ENCODE measurements around the gene TTC34.
A peak's percentile ranks its signal among the peaks of the same experiment; 100 is the strongest.

The TTC34 gene

GRCh38 chr1:2588661-2589430, 212.6 kb downstream of the TTC34 start:
- Histone ChIP-seq H3K9ac (ENCODE audit: low read length) (no peak overlapping the region), H3K27me3 (ENCODE audit: control insufficient read depth in 1 of 2, insufficient read depth in 1 of 2, low read length in 2 of 2) (peaks cover 0 to 9% of the 10 kb centered on the region in 2 experiments), H3K79me1 (replicated peaks; ENCODE audit: low read length, poor library complexity, severe bottlenecking) (peaks cover 16% of the 10 kb centered on the region), H2BK12ac (ENCODE audit: low read length in 2 of 2) (no peak overlapping the region), H3K4me2 (ENCODE audit: low read length, poor library complexity, severe bottlenecking) (no peak overlapping the region), H3K4me1 (ENCODE audit: control insufficient read depth, insufficient read depth, low read depth, low read length) (peaks cover 21% of the 10 kb centered on the region), H2AFZ (ENCODE audit: low read depth, low read length) (no peak overlapping the region), H3K14ac (ENCODE audit: low read length in 2 of 2) (no peak overlapping the region), H4K91ac (ENCODE audit: low read length) (no peak overlapping the region), H3K18ac (ENCODE audit: low read depth in 1 of 2, low read length in 2 of 2) (no peak overlapping the region), H3K23ac (ENCODE audit: low read length in 2 of 2) (no peak overlapping the region), H2BK5ac (ENCODE audit: low read depth, low read length, poor library complexity, severe bottlenecking) (no peak overlapping the region), H2AK5ac (ENCODE audit: low read length, severe bottlenecking) (no peak overlapping the region), H3K9me3 (ENCODE audit: control insufficient read depth, low read length) (no peaks in the 10 kb centered on the region), H3K4ac (ENCODE audit: low read depth in 1 of 2, low read length in 2 of 2) (no peak overlapping the region), H2BK15ac (ENCODE audit: low read depth, poor library complexity, severe bottlenecking) (no peak overlapping the region), H2BK120ac (ENCODE audit: low read depth, low read length) (no peak overlapping the region), H3K4me3 (ENCODE audit: insufficient read depth in 1 of 2, low read depth in 1 of 2, low read length in 2 of 2) (no peak overlapping the region), H4K8ac (ENCODE audit: low read length) (no peak overlapping the region), H3K36me3 (ENCODE audit: control insufficient read depth in 1 of 2, insufficient read depth in 2 of 2, low read depth in 1 of 2, low read length in 2 of 2) (peaks cover 3 to 27% of the 10 kb centered on the region in 2 experiments), H3K27ac (ENCODE audit: low read length, poor library complexity, severe bottlenecking) (no peak overlapping the region)
- 94% methylated on average over 23 of the region's 23 CpGs for WGBS
- DNase-seq, result no peak

- no peak overlapping the region for H2AFZ ChIP-seq (ENCODE audit: low read depth, low read length)
- peaks cover 16% of the 10 kb centered on the region for H3K79me1 ChIP-seq (replicated peaks; ENCODE audit: low read length, poor library complexity, severe bottlenecking)
- H3K23ac ChIP-seq (ENCODE audit: low read length in 2 of 2), result no peak overlapping the region
- no peak for DNase-seq
- no peak overlapping the region for H3K4ac ChIP-seq (ENCODE audit: low read depth in 1 of 2, low read length in 2 of 2)
- H2BK12ac ChIP-seq (ENCODE audit: low read length in 2 of 2), result no peak overlapping the region
- H3K18ac ChIP-seq (ENCODE audit: low read depth in 1 of 2, low read length in 2 of 2), result no peak overlapping the region
- no peak overlapping the region for H3K14ac ChIP-seq (ENCODE audit: low read length in 2 of 2)
- no peak overlapping the region for H2BK5ac ChIP-seq (ENCODE audit: low read depth, low read length, poor library complexity, severe bottlenecking)
- H3K4me3 ChIP-seq (ENCODE audit: insufficient read depth in 1 of 2, low read depth in 1 of 2, low read length in 2 of 2), result peak overlapping the region; percentile 83 to 88
- peak overlapping the region; percentile 81 for H3K9ac ChIP-seq (ENCODE audit: low read length)
- peak overlapping the region; percentile 1 for H2BK120ac ChIP-seq (ENCODE audit: low read depth, low read length)
- no peak overlapping the region for H2BK15ac ChIP-seq (ENCODE audit: low read depth, poor library complexity, severe bottlenecking)
- H3K36me3 ChIP-seq (ENCODE audit: control insufficient read depth in 1 of 2, insufficient read depth in 2 of 2, low read depth in 1 of 2, low read length in 2 of 2), result peaks cover 3 to 27% of the 10 kb centered on the region in 2 experiments
- no peak overlapping the region for H4K8ac ChIP-seq (ENCODE audit: low read length)
- H3K9me3 ChIP-seq (ENCODE audit: control insufficient read depth, low read length), result no peaks in the 10 kb centered on the region
- no peak overlapping the region for H3K27ac ChIP-seq (ENCODE audit: low read length, poor library complexity, severe bottlenecking)
- no peak overlapping the region for H2AK5ac ChIP-seq (ENCODE audit: low read length, severe bottlenecking)
- H3K27me3 ChIP-seq (ENCODE audit: control insufficient read depth in 1 of 2, insufficient read depth in 1 of 2, low read length in 2 of 2), result peaks cover 0 to 3% of the 10 kb centered on the region in 2 experiments
- H3K4me2 ChIP-seq (ENCODE audit: low read length, poor library complexity, severe bottlenecking), result peak overlapping the region; percentile 91
- H3K4me1 ChIP-seq (ENCODE audit: control insufficient read depth, insufficient read depth, low read depth, low read length), result peaks cover 21% of the 10 kb centered on the region
- 95% methylated on average over 19 of the region's 19 CpGs for WGBS
- no peak overlapping the region for H4K91ac ChIP-seq (ENCODE audit: low read length)
Measured at GRCh38 chr1:2587860-2588571, 213.5 kb downstream of the TTC34 start.

- peak overlapping the region; percentile 91 for H3K4me2 ChIP-seq (ENCODE audit: low read length, poor library complexity, severe bottlenecking)
- H2AK5ac ChIP-seq (ENCODE audit: low read length, severe bottlenecking), result no peak overlapping the region
- peak overlapping the region in 1 of 2 experiments; percentile 75 for H3K23ac ChIP-seq (ENCODE audit: low read length in 2 of 2)
- H3K79me1 ChIP-seq (replicated peaks; ENCODE audit: low read length, poor library complexity, severe bottlenecking), result peaks cover 16% of the 10 kb centered on the region
- H3K9ac ChIP-seq (ENCODE audit: low read length), result peak overlapping the region; percentile 81
- H3K18ac ChIP-seq (ENCODE audit: low read depth in 1 of 2, low read length in 2 of 2), result peak overlapping the region; percentile 77 to 78
- peaks cover 0 to 2% of the 10 kb centered on the region in 2 experiments for H3K27me3 ChIP-seq (ENCODE audit: control insufficient read depth in 1 of 2, insufficient read depth in 1 of 2, low read length in 2 of 2)
- no peak overlapping the region for H3K27ac ChIP-seq (ENCODE audit: low read length, poor library complexity, severe bottlenecking)
- no peaks in the 10 kb centered on the region for H3K9me3 ChIP-seq (ENCODE audit: control insufficient read depth, low read length)
- peak overlapping the region; percentile 78 for H4K8ac ChIP-seq (ENCODE audit: low read length)
- no peak overlapping the region for H2BK5ac ChIP-seq (ENCODE audit: low read depth, low read length, poor library complexity, severe bottlenecking)
- H2BK15ac ChIP-seq (ENCODE audit: low read depth, poor library complexity, severe bottlenecking), result peak overlapping the region; percentile 73
- peaks cover 3 to 27% of the 10 kb centered on the region in 2 experiments for H3K36me3 ChIP-seq (ENCODE audit: control insufficient read depth in 1 of 2, insufficient read depth in 2 of 2, low read depth in 1 of 2, low read length in 2 of 2)
- H2BK120ac ChIP-seq (ENCODE audit: low read depth, low read length), result peak overlapping the region; percentile 34
- H2AFZ ChIP-seq (ENCODE audit: low read depth, low read length), result peak overlapping the region; percentile 94
- 18% methylated on average over 45 of the region's 52 CpGs for WGBS
- H4K91ac ChIP-seq (ENCODE audit: low read length), result peak overlapping the region; percentile 67
- peaks cover 21% of the 10 kb centered on the region for H3K4me1 ChIP-seq (ENCODE audit: control insufficient read depth, insufficient read depth, low read depth, low read length)
- H2BK12ac ChIP-seq (ENCODE audit: low read length in 2 of 2), result no peak overlapping the region
- peak overlapping the region in 1 of 2 experiments; percentile 78 for H3K14ac ChIP-seq (ENCODE audit: low read length in 2 of 2)
- DNase-seq, result no peak
- peak overlapping the region; percentile 83 to 88 for H3K4me3 ChIP-seq (ENCODE audit: insufficient read depth in 1 of 2, low read depth in 1 of 2, low read length in 2 of 2)
- peak overlapping the region in 1 of 2 experiments; percentile 76 for H3K4ac ChIP-seq (ENCODE audit: low read depth in 1 of 2, low read length in 2 of 2)
Measured at GRCh38 chr1:2587071-2587859, 214.2 kb downstream of the TTC34 start.

All from mesenchymal stem cell (in vitro differentiated cells and primary cell).